ACC112 (cell line): ENCODE results near the gene TMPRSS6.

Experiments used
- H2AFZ ChIP-seq: fragments of 200-600 bp; sonication (generic); one replicate; pipeline ENCODE4 v1.6.0; 2017; ENCODE audit warnings: antibody characterized with exemption, low read length; ENCODE audit not compliant: unreplicated experiment
- H3K27ac ChIP-seq: fragments of 200-600 bp; sonication (generic); 2 replicates; pipeline ENCODE4 v1.5.1; 2014; ENCODE audit warnings: low read depth, mild to moderate bottlenecking, antibody characterized with exemption, low read length, moderate library complexity
- H3K27me3 ChIP-seq: fragments of 200-600 bp; sonication (generic); 2 replicates; pipeline ENCODE4 v1.6.1; 2014; ENCODE audit warnings: mild to moderate bottlenecking, antibody characterized with exemption, low read length, moderate library complexity, mixed read lengths; ENCODE audit not compliant: insufficient read depth
- H3K36me3 ChIP-seq: fragments of 200-600 bp; sonication (generic); 2 replicates; pipeline ENCODE4 v1.6.1; 2016; ENCODE audit warnings: mild to moderate bottlenecking, antibody characterized with exemption, low read length, moderate library complexity, mixed read lengths; ENCODE audit not compliant: insufficient read depth
- H3K4me1 ChIP-seq: fragments of 200-600 bp; sonication (generic); one replicate; pipeline ENCODE4 v1.6.1; 2016; ENCODE audit warnings: low read length, mixed read lengths; ENCODE audit not compliant: insufficient read depth, unreplicated experiment, control insufficient read depth
- H3K4me3 ChIP-seq: fragments of 200-600 bp; sonication (generic); 2 replicates; pipeline ENCODE4 v1.5.1; 2014; ENCODE audit warnings: mild to moderate bottlenecking, low read depth, low read length
- H3K79me2 ChIP-seq: fragments of 200-600 bp; sonication (generic); one replicate; pipeline ENCODE4 v1.6.0; 2016; ENCODE audit warnings: low read length; ENCODE audit not compliant: control insufficient read depth, unreplicated experiment, insufficient read depth

TMPRSS6 gene

GRCh38 chr22:37140686-37141323 is 31.3 kb upstream of the TMPRSS6 start:
- Histone ChIP-seq H2AFZ (no peak overlapping the region), H3K27me3 (no peaks in the 10 kb centered on the region), H3K36me3 (no peaks in the 10 kb centered on the region), H3K27ac (no peak overlapping the region), H3K4me1 (no peaks in the 10 kb centered on the region), H3K79me2 (no peaks in the 10 kb centered on the region), H3K4me3 (no peak overlapping the region)

DNA sequence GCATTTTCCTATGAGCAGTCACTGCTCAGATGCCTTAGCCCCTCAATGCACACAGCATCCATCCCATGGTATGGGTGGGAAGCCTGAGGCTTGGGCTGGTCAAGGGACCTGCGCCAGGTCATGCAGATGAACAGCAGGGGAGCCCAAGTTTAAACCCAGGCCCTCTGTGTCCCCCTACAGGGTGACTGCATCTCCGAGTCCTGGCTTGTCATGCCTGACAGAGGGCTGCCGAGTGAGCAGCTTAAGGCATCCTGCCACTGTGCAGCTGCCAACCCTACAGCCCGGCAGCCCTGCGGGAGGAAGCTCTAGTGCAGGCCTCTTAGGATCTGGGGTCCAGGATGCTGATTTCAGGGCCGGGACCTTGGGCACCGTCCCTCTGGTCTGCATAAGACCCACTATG is 30.2 kb upstream of the TMPRSS6 start:
- H3K36me3 ChIP-seq = no peaks in the 10 kb centered on the region
- H3K27me3 ChIP-seq = no peaks in the 10 kb centered on the region
- H3K27ac ChIP-seq = no peak overlapping the region
- no peak overlapping the region for H3K4me3 ChIP-seq
- H3K79me2 ChIP-seq = no peaks in the 10 kb centered on the region
- H3K4me1 ChIP-seq = no peaks in the 10 kb centered on the region
- H2AFZ ChIP-seq = no peak overlapping the region

- H3K79me2 ChIP-seq = no peaks in the 10 kb centered on the region
- no peak overlapping the region for H2AFZ ChIP-seq
- no peak overlapping the region for H3K27ac ChIP-seq
- H3K4me3 ChIP-seq = no peak overlapping the region
- no peaks in the 10 kb centered on the region for H3K36me3 ChIP-seq
- no peaks in the 10 kb centered on the region for H3K4me1 ChIP-seq
- H3K27me3 ChIP-seq = no peaks in the 10 kb centered on the region
Observed at GRCh38 chr22:37138849-37139561, 29.5 kb upstream of the TMPRSS6 start.

GRCh38 chr22:37137903-37138665 is 28.6 kb upstream of the TMPRSS6 start:
- Histone ChIP-seq H3K79me2 (no peaks in the 10 kb centered on the region), H3K4me1 (no peaks in the 10 kb centered on the region), H2AFZ (no peak overlapping the region), H3K36me3 (no peaks in the 10 kb centered on the region), H3K27ac (no peak overlapping the region), H3K4me3 (no peak overlapping the region), H3K27me3 (no peaks in the 10 kb centered on the region)

- H2AFZ ChIP-seq = no peak overlapping the region
- H3K79me2 ChIP-seq = no peaks in the 10 kb centered on the region
- no peak overlapping the region for H3K27ac ChIP-seq
- no peaks in the 10 kb centered on the region for H3K36me3 ChIP-seq
- H3K4me1 ChIP-seq = no peaks in the 10 kb centered on the region
- H3K4me3 ChIP-seq = no peak overlapping the region
- no peaks in the 10 kb centered on the region for H3K27me3 ChIP-seq
Observed at GRCh38 chr22:37137131-37137530, 27.6 kb upstream of the TMPRSS6 start.

DNA sequence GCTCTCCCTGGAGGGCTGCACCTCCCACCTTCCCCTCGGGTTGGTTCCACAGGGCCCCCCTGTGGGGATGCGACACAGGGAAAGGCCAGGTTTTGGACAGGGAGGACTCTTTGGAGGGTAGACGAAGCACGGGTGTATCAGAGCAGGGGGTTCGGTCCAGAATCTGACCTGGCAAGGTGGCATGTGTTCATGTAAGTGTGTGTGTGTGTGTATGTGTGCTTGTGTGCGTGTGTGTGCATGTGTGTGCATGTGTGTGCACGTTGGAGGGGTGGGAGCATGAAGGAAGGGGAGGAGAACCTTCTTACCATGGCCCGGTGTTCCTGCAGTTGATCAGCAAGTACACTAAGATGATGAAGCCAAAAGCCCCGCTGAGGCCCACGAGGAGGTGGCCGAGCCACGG is 25.5 kb upstream of the TMPRSS6 start:
- H3K27me3 ChIP-seq = no peaks in the 10 kb centered on the region
- H3K79me2 ChIP-seq = no peaks in the 10 kb centered on the region
- no peak overlapping the region for H3K4me3 ChIP-seq
- H3K36me3 ChIP-seq = no peaks in the 10 kb centered on the region
- no peak overlapping the region for H2AFZ ChIP-seq
- H3K4me1 ChIP-seq = no peaks in the 10 kb centered on the region
- no peak overlapping the region for H3K27ac ChIP-seq

DNA sequence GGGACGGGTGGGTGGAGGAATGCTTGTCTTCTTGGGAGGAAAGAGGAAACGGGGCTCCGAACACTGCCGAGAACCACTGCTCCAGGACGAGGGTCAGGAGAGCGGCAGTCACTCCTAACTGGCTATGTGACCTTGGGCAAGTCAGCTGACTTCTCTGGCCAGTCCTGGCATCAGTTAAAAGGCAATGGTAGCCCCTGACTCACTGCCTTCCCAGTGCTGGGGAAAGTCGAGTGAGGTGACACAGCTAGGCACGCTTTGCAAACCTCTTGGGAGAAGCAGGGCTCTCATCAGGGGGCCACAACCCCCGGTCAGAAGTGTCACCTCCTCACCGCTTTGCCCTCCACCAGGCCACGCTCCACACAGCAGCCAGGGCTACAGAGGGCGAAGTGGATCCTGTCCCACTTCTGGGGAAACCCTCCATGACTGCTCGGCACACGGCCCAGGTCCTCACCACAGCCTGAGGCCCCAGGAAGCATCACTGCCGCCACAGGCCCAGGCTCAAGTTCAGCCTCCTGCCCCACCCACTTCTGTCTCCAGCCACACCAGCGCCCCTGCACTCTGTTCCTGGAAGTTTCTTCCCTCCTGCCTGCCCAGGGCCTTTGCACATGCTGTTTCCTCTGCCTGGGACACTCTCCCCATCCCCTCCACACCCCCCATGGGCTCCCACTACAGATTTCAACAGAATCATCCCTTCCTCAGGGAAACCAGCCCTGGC is 23.9 kb upstream of the TMPRSS6 start:
- no peaks in the 10 kb centered on the region for H3K4me1 ChIP-seq
- no peaks in the 10 kb centered on the region for H3K27me3 ChIP-seq
- no peak overlapping the region for H3K4me3 ChIP-seq
- H3K36me3 ChIP-seq = no peaks in the 10 kb centered on the region
- H3K79me2 ChIP-seq = no peaks in the 10 kb centered on the region
- no peak overlapping the region for H3K27ac ChIP-seq
- no peak overlapping the region for H2AFZ ChIP-seq

DNA sequence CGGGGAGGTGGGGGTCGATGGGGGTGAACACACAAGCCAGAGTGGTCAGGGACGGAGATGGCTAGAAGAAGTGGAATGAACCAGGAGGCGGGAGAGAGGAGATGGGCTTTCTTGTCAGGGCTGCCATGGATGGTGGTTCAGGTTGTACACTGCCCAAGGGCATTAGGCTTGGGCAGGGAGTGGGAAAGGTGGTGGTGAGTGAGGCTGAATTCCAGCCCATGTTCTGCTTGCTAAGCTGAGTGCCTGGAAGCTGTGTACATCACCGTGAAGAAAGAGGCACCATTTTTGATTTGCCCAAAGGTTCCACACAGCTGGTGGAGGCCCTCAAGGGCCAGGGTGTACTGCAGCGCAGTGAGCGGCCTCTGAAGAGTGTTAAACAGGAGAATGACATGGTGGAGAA is 23.3 kb upstream of the TMPRSS6 start:
- no peak overlapping the region for H2AFZ ChIP-seq
- H3K4me1 ChIP-seq = no peaks in the 10 kb centered on the region
- no peak overlapping the region for H3K4me3 ChIP-seq
- H3K27me3 ChIP-seq = no peaks in the 10 kb centered on the region
- H3K36me3 ChIP-seq = no peaks in the 10 kb centered on the region
- no peaks in the 10 kb centered on the region for H3K79me2 ChIP-seq
- H3K27ac ChIP-seq = no peak overlapping the region

- H2AFZ ChIP-seq = no peak overlapping the region
Observed at GRCh38 chr22:37129866-37130441, 20.4 kb upstream of the TMPRSS6 start.

GRCh38 chr22:37128555-37129281 is 19.2 kb upstream of the TMPRSS6 start:
- H2AFZ ChIP-seq = no peak overlapping the region
- no peaks in the 10 kb centered on the region for H3K4me1 ChIP-seq
- no peak overlapping the region for H3K27ac ChIP-seq
- no peaks in the 10 kb centered on the region; the same call in 1 of the 2 replicates for H3K27me3 ChIP-seq
- no peak overlapping the region for H3K4me3 ChIP-seq
- no peaks in the 10 kb centered on the region for H3K79me2 ChIP-seq
- H3K36me3 ChIP-seq = no peaks in the 10 kb centered on the region

More at GRCh38 chr22:37129866-37130441, 20.4 kb upstream of the TMPRSS6 start:
- Histone ChIP-seq H3K27me3 (no peaks in the 10 kb centered on the region; the same call in 1 of the 2 replicates), H3K4me1 (no peaks in the 10 kb centered on the region), H3K36me3 (no peaks in the 10 kb centered on the region), H3K4me3 (no peak overlapping the region), H3K79me2 (no peaks in the 10 kb centered on the region), H3K27ac (no peak overlapping the region)
